Dendritic cell treated with granulocyte-macrophage colony-stimulating factor and Interleukin-4, amounts not matched to agents 40 ng/mL and 50 ng/mL, for 4 days (primary cell): Measurements from ENCODE around the gene BHLHA9.
A peak's percentile ranks its signal among the peaks of the same experiment; 100 is the strongest.

Experiments used
- H3K27ac Mint-ChIP-seq: one replicate; pipeline ENCODE4 v1.8.0; 2022; ENCODE audit warnings: mild to moderate bottlenecking, mixed read lengths
- H3K27me3 Mint-ChIP-seq: one replicate; pipeline ENCODE4 v1.8.0; 2022; ENCODE audit warnings: mild to moderate bottlenecking, mixed read lengths
- H3K36me3 Mint-ChIP-seq: one replicate; pipeline ENCODE4 v1.8.0; 2022; ENCODE audit warnings: low read depth, mixed read lengths
- H3K4me1 Mint-ChIP-seq: one replicate; pipeline ENCODE4 v1.8.0; 2022; ENCODE audit warnings: low read depth, mixed read lengths
- H3K4me3 Mint-ChIP-seq: one replicate; pipeline ENCODE4 v1.8.0; 2022; ENCODE audit warnings: mild to moderate bottlenecking, moderate library complexity, mixed read lengths
- H3K9me3 Mint-ChIP-seq: one replicate; pipeline ENCODE4 v1.8.0; 2022; ENCODE audit warnings: mixed read lengths
- intact Hi-C: fragments of 100-400 bp; cut with micrococcal nuclease; formaldehyde crosslinking; loops from one replicate; pipeline ENCODE4 v1.15.0; 2022

Gene BHLHA9

GRCh38 chr17:1271030-1271423 is 783 bp downstream of the BHLHA9 start:
- H3K4me1 Mint-ChIP-seq = peaks cover 29% of the 10 kb centered on the region
- H3K9me3 Mint-ChIP-seq = no peaks in the 10 kb centered on the region
- H3K4me3 Mint-ChIP-seq = no peak overlapping the region
- H3K27ac Mint-ChIP-seq = no peak overlapping the region
- H3K27me3 Mint-ChIP-seq = peaks cover 72% of the 10 kb centered on the region
- no peaks in the 10 kb centered on the region for H3K36me3 Mint-ChIP-seq
- intact Hi-C loops = no loop called here

GRCh38 chr17:1271441-1271840 is 1.2 kb downstream of the BHLHA9 start:
- Mint-ChIP-seq H3K36me3 (no peaks in the 10 kb centered on the region), H3K27ac (no peak overlapping the region), H3K27me3 (peaks cover 74% of the 10 kb centered on the region), H3K4me1 (peaks cover 32% of the 10 kb centered on the region), H3K9me3 (no peaks in the 10 kb centered on the region), H3K4me3 (no peak overlapping the region)
- intact Hi-C loops = no loop called here

DNA sequence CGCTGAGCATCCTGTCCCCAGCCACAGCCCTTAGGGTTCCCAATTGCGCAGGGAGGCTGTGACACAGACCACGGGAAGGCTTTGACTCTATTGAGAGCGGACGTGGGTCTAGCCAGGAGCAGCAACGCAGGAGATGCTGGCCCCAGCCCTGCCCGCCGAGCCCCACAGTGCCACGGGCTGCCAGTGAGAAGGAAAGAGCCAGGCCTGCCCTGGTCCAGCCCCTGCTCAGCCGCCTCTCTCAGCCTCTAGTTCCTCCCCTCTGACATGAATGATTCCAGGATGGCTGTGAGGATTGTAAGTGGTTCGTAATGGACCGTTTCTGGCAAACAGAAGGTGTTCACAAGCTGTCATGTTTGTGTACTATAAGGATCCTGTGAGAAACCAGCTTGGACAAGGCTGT is 2.5 kb downstream of the BHLHA9 start:
- Mint-ChIP-seq H3K27ac (no peak overlapping the region), H3K9me3 (no peaks in the 10 kb centered on the region), H3K27me3 (peaks cover 72% of the 10 kb centered on the region), H3K36me3 (no peaks in the 10 kb centered on the region), H3K4me1 (peaks cover 25% of the 10 kb centered on the region), H3K4me3 (no peak overlapping the region)
- intact Hi-C loops = no loop called here

DNA sequence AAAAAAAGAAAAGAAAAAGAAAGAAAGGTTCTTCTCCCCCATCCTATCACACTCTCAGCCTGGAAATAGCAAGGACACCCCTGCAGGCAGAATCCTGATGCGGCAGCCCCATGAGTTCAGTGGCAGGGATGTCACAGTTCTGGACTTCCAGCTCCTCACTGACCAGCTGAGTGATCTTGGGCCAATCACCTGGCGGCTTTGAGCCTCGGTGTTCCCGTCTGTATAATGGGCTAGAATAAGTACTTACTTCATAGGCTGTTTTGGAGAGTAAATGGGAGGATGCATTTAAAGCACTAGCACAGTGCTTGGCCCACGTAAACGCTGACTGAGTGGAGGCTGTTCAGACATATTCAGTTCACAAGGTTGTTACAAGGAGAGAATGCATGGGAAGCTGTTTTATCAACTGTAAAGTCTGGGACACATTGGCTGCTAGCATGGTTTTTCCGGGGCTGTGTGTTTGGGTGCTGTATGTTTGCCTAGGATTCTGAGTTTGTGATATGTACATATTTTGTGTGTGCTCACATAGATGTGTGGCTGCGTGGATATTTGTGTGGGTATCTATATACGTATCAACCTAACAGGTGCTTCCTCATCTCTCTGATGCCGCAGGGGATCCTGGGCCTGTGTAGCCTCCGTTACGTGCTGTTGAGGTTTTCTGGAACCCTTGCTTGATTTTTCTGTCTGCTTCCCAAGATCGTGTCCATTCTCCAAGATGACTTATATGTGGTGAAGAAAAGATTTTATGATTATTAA is 3.4 kb downstream of the BHLHA9 start:
- Mint-ChIP-seq H3K4me3 (no peak overlapping the region), H3K4me1 (peaks cover 19% of the 10 kb centered on the region), H3K27ac (no peak overlapping the region), H3K9me3 (no peaks in the 10 kb centered on the region), H3K36me3 (no peaks in the 10 kb centered on the region), H3K27me3 (peaks cover 77% of the 10 kb centered on the region)
- intact Hi-C loops = no loop called here

- H3K4me1 Mint-ChIP-seq = peaks cover 18% of the 10 kb centered on the region
- no peak overlapping the region for H3K27ac Mint-ChIP-seq
- intact Hi-C loops = no loop called here
- H3K4me3 Mint-ChIP-seq = no peak overlapping the region
- no peaks in the 10 kb centered on the region for H3K9me3 Mint-ChIP-seq
- no peaks in the 10 kb centered on the region for H3K36me3 Mint-ChIP-seq
- peaks cover 77% of the 10 kb centered on the region for H3K27me3 Mint-ChIP-seq
These were observed 4.0 kb downstream of the BHLHA9 start for GRCh38 chr17:1274245-1274608.

DNA sequence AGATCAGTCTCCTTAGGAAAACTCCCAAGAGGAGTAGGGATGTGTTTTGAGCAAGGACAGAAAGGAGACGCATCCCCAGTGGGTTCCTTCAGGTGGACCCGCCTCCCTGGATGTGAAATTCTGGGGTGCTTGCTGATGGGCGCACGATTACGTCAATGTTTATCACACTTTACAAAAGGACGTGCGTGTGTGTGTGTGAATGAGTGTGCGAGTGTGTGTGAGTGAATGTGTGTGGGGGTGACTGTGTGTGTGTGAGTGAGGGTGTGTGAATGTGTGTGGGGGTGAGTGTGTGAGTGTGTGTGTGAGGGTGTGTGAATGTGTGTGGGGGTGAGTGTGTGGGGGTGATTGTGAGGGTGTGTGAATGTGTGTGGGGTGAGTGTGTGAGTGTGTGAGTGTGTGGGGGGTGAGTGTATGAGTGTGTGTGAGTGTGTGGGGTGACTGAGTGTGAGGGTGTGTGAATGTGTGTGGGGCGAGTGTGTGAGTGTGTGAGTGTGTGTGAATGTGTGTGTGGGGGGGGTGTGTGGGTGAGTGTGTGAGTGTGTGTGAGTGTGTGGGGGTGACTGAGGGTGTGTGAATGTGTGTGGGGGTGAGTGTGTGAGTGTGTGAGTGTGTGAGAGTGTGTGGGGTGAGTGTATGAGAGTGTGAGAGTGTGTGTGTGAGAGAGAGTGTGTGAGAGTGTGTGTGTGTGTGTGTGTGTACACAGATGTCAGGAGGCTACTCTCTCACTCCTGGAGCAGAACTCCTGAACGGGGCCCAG is 5.1 kb downstream of the BHLHA9 start:
- no peak overlapping the region for H3K4me3 Mint-ChIP-seq
- no peak overlapping the region for H3K27ac Mint-ChIP-seq

DNA sequence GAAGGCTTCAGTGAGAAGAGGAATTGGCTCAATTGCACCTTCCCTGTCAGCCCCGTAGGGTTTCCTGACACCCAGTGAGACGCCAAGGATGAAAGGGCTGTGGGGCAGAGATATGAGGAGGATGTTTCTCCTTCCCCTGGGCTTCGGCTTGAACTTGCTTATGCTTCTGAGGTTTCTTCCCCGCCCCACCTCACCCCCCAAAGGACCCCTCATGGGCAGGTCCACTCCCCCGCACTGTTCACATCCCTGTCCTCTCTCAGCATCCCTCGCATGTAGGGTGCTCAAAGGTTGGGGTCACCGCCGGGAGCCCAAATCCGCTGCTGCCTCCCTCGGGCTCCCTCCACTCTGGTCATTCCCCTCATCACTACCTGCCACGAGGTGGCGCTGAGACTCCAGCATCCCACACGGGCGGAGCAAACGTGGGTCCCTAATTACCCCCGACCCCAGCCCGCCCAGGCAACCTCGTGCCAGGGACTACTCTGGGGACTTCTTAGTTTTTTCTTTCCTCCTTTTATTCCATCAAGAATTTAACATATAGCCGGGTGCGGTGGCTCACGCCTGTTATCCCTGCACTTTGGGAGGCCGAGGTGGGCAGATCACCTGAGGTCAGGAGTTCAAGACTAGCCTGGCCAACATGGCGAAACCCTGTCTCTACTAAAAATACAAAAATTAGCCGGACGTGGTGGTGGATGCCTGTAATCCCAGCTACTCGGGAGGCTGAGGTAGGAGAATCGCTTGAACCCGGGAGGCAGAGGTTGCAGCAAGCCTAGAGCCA is 5.9 kb downstream of the BHLHA9 start:
- H3K4me1 Mint-ChIP-seq = peaks cover 14% of the 10 kb centered on the region
- no peaks in the 10 kb centered on the region for H3K9me3 Mint-ChIP-seq
- peak overlapping the region; percentile 18 for H3K27ac Mint-ChIP-seq
- intact Hi-C loops = loop anchor here (5.0 kb wide), 2 partner anchors 56 to 241 kb away; partner anchors contain the start of gene INPP5K
- no peaks in the 10 kb centered on the region for H3K36me3 Mint-ChIP-seq
- no peak overlapping the region for H3K4me3 Mint-ChIP-seq
- peaks cover 80% of the 10 kb centered on the region for H3K27me3 Mint-ChIP-seq

More for the DNA sequence above, 5.1 kb downstream of the BHLHA9 start:
- Mint-ChIP-seq H3K4me1 (peaks cover 14% of the 10 kb centered on the region), H3K36me3 (no peaks in the 10 kb centered on the region), H3K27me3 (peaks cover 75% of the 10 kb centered on the region), H3K9me3 (no peaks in the 10 kb centered on the region)
- intact Hi-C loops = loop anchor here (5.0 kb wide), 2 partner anchors 57 to 242 kb away; partner anchors contain the start of gene INPP5K

GRCh38 chr17:1280652-1281051 is 10.4 kb downstream of the BHLHA9 start:
- Mint-ChIP-seq H3K9me3 (no peaks in the 10 kb centered on the region), H3K4me1 (peaks cover 7% of the 10 kb centered on the region), H3K4me3 (no peak overlapping the region), H3K27me3 (peaks cover 49% of the 10 kb centered on the region), H3K27ac (no peak overlapping the region), H3K36me3 (no peaks in the 10 kb centered on the region)
- intact Hi-C loops = no loop called here

DNA sequence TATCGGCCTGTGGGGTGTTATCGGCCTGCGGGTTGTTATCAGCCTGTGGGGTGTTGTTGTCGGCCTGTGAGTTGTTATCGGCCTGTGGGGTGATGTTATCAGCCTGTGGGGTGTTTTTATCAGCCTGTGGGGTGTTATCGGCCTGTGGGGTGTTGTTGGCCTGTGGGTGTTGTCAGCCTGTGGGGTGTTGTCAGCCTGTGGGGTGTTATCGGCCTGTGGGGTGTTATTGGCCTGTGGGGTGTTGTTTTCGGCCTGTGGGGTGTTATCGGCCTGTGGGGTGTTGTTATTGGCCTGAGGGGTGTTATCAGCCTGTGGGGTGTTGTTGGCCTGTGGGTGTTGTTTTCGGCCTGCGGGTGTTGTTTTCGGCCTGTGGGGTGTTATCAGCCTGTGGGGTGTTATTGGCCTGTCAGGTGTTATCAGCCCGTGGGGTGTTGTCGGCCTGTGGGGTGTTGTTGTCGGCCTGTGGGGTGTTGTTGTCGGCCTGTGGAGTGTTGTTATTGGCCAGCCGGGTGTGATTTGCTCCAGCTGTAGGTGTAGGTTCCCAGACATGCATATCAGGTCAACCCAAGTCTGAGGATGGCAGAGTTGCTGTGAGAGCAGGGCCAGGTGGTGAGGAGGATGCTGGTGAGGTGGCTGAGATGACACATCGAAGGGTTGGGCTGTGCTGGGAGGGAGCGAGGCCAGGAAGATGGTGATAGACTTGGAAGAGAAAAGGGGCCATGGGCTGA is 16.3 kb downstream of the BHLHA9 start:
- Mint-ChIP-seq H3K4me1 (no peaks in the 10 kb centered on the region), H3K27me3 (peaks cover 35% of the 10 kb centered on the region), H3K27ac (no peak overlapping the region), H3K36me3 (no peaks in the 10 kb centered on the region), H3K4me3 (no peak overlapping the region), H3K9me3 (peaks cover 11% of the 10 kb centered on the region)
- intact Hi-C loops = no loop called here

GRCh38 chr17:1289695-1290094 is 19.5 kb downstream of the BHLHA9 start:
- Mint-ChIP-seq H3K9me3 (peaks cover 19% of the 10 kb centered on the region), H3K4me1 (no peaks in the 10 kb centered on the region), H3K4me3 (no peak overlapping the region), H3K27me3 (peaks cover 47% of the 10 kb centered on the region), H3K27ac (no peak overlapping the region), H3K36me3 (no peaks in the 10 kb centered on the region)
- intact Hi-C loops = no loop called here

GRCh38 chr17:1290676-1291075 is 20.4 kb downstream of the BHLHA9 start:
- no peak overlapping the region for H3K27ac Mint-ChIP-seq
- intact Hi-C loops = no loop called here
- no peak overlapping the region for H3K4me3 Mint-ChIP-seq
- no peaks in the 10 kb centered on the region for H3K4me1 Mint-ChIP-seq
- peaks cover 19% of the 10 kb centered on the region for H3K9me3 Mint-ChIP-seq
- no peaks in the 10 kb centered on the region for H3K36me3 Mint-ChIP-seq
- peaks cover 52% of the 10 kb centered on the region for H3K27me3 Mint-ChIP-seq

DNA sequence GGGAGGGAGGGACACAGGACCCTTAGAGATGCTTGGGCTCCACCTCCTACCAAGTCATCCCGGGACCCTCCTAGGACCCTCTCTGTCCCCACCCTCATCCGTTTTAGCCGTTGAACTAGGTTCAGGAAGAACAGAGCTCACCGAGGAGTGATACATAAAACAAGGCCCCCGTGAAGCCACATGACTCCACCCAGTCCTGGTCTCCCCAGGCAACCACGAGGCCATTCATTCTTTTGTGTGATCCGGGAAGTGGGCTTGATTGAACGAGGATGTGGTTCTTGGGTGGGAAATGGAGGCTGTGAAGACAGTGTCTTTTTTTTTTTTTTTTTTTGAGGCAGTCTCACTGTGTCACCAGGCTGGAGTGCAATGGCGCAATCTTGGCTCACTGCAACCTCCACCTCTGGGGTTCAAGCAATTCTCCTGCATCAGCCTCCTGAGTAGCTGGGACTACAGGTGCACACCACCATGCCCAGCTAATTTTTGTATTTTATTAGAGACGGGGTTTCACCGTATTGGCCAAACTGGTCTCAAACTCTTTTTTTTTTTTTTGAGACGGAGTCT is 24.0 kb downstream of the BHLHA9 start:
- Mint-ChIP-seq H3K27ac (no peak overlapping the region), H3K27me3 (peaks cover 70% of the 10 kb centered on the region), H3K4me1 (no peaks in the 10 kb centered on the region), H3K36me3 (no peaks in the 10 kb centered on the region), H3K4me3 (no peak overlapping the region), H3K9me3 (peaks cover 9% of the 10 kb centered on the region)
- intact Hi-C loops = no loop called here

DNA sequence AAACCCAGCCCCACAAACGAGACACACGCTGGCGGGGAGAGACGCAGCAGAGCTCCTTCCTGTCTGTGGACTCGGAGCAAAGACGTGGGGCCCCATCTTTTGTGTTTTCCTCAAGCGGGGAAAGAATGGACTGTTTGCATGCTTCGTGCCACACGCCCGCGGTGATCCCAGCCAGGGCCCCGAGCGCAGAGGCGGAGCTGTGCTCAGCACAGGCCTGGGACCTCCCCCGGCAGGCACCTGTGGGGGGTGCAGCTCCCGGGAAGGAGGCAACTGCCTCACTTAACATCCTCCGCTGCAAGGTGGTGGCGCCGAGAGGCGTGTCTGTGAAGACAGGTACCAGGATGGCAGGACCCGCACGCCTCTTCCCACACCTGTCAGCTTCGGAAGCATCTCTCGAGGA is 28.4 kb downstream of the BHLHA9 start:
- H3K36me3 Mint-ChIP-seq = no peaks in the 10 kb centered on the region
- no peak overlapping the region for H3K4me3 Mint-ChIP-seq
- H3K9me3 Mint-ChIP-seq = peaks cover 3% of the 10 kb centered on the region
- no peak overlapping the region for H3K27ac Mint-ChIP-seq
- no peaks in the 10 kb centered on the region for H3K4me1 Mint-ChIP-seq
- intact Hi-C loops = no loop called here
- H3K27me3 Mint-ChIP-seq = peaks cover 60% of the 10 kb centered on the region
